Spleen (tissue), 7 donors: Measurements from ENCODE around the gene COX5B.

ENCODE experiments used
- POLR2A ChIP-seq, 3 donors: fragments of 450-650 bp; IDR thresholded peaks; one replicate each; pipeline ENCODE4 v1.5.1; 2017; ENCODE audit warnings: antibody characterized with exemption in 3 of 3, mild to moderate bottlenecking in 1 of 3
- POLR2AphosphoS5 ChIP-seq, 3 donors: sonication (generic); formaldehyde crosslinking; IDR thresholded peaks; one replicate each; pipeline ENCODE4 v1.5.1; 2017; ENCODE audit warnings: antibody characterized with exemption in 3 of 3
- TF ChIP-seq, protein P1 (sequence below), 11 experiments: fragments of 200-600 bp in 7 of 11; fragments of 450-650 bp in 4 of 11; sonication (generic) in 4 of 11; IDR thresholded peaks in 8 of 11; conservative IDR thresholded peaks in 3 of 11; 1 replicate in 7 of 11; 2 replicates in 4 of 11; pipeline versions ENCODE4 v1.4.0 to v1.8.0; 2016 to 2021; ENCODE audit warnings: antibody characterized with exemption in 11 of 11, inconsistent platforms in 4 of 11, mild to moderate bottlenecking in 1 of 11
- donor health status: DM: no; HTN: no; CAD: no; lungs with moderate emphysema.
- donor health status: DM: no; HTN: no; CAD: no.
- donor health status: DM: no; HTN: no; CAD: no.

DNA sequence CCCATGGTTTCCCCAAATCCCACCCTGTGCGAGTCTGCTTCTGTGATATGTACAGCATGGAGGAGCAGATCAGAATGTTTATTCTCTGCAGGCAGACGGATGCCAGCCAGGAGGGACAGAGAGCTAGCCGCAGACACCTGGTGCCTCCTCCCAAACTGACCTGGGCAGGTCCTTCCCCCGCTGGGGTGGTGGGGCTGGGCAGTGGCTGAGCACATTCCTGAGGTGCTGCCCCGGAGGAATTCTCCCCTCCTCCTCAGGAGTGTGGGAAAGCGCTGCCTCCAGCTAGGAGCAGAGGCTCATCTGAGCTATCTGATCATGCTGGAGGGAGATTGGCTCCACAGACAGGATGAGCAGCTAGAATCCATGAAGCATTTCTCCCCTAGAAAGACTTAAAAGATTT lies 45.3 kb downstream of the COX5B start:
- TF ChIP-seq, protein P1, sequence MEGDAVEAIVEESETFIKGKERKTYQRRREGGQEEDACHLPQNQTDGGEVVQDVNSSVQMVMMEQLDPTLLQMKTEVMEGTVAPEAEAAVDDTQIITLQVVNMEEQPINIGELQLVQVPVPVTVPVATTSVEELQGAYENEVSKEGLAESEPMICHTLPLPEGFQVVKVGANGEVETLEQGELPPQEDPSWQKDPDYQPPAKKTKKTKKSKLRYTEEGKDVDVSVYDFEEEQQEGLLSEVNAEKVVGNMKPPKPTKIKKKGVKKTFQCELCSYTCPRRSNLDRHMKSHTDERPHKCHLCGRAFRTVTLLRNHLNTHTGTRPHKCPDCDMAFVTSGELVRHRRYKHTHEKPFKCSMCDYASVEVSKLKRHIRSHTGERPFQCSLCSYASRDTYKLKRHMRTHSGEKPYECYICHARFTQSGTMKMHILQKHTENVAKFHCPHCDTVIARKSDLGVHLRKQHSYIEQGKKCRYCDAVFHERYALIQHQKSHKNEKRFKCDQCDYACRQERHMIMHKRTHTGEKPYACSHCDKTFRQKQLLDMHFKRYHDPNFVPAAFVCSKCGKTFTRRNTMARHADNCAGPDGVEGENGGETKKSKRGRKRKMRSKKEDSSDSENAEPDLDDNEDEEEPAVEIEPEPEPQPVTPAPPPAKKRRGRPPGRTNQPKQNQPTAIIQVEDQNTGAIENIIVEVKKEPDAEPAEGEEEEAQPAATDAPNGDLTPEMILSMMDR (IDR thresholded peaks at IDR 0.05 in 8 of 11, conservative IDR thresholded peaks at IDR 0.05 in 3 of 11), result no peak
- TF ChIP-seq POLR2A (IDR thresholded peaks at IDR 0.05) (no peak), POLR2AphosphoS5 (IDR thresholded peaks at IDR 0.05) (no peak)
